ENCODE data around the gene PTPRZ1.

The PTPRZ1 gene

DNA sequence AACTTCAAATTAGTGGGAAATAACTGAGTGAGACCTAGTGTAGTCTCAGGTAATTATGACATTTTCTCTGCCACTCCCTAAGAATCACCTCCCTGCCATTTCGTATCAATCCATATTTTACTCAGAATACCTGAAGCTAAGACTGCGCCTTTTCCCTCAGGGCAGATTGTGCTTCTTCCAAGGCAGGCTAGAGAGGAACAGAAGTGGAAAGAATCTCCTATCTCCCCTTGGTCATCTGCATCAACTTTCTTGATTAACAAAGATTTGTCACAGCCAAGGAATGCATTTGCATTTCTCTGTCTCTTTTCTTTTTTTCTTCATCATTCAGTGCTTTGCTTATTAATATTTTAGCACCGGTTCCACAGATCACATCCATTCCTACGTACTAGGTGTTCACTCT lies 119.1 kb downstream of the PTPRZ1 start:
- TF ChIP-seq CTCF (conservative IDR thresholded peaks at IDR 0.05; ENCODE audit: control insufficient read depth, insufficient read depth, low read depth, low read length), result no peak
- no peak for DNase-seq (ENCODE audit: low read depth)
- H3K4me3 ChIP-seq (ENCODE audit: control insufficient read depth, low read depth, low read length), result no peak overlapping the region

DNA sequence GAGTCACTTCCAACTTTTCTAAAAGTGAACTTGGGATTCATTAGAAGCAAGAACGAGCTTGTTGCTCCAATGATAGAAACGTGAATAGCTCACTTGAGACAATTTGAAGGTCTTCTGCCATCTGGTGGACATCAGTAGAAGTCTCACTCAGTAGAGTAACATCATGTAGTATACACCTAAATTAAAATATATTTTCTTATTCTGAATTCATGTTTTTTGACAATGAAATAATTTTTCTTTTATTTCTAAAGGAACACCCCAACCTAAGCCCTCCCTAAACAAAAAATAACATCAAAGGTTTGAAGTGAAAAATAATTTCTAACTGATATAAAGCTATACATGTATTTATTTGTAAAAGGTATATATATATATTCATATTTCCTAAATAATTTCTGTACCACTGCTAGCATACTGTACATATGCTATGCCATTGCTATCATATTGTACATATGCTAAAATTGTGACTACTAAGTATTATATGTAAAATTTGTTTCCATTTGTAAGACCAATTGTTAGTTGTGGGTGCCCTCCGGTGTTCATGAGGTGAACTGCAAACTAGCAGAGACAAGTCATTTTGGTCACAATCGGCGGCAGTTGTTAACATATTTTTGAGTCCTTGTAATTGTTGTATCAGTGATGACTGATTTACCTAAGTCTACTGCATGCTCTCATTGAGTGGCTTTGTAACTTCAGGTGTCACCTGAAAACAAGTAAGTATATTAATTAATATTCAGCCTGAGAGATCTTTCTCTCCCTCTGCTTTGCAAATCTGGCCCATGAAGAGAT lies 121.9 kb downstream of the PTPRZ1 start:
- H3K4me3 ChIP-seq (ENCODE audit: control insufficient read depth, low read depth, low read length), result no peak overlapping the region
- TF ChIP-seq CTCF (conservative IDR thresholded peaks at IDR 0.05; ENCODE audit: control insufficient read depth, insufficient read depth, low read depth, low read length), result peak; percentile 84
- DNase-seq (ENCODE audit: low read depth), result peak; percentile 84

GRCh38 chr7:122006687-122007086 lies 133.7 kb downstream of the PTPRZ1 start:
- peak; percentile 5 for DNase-seq (ENCODE audit: low read depth)
- no peak for TF ChIP-seq CTCF (conservative IDR thresholded peaks at IDR 0.05; ENCODE audit: control insufficient read depth, insufficient read depth, low read depth, low read length)
- H3K4me3 ChIP-seq (ENCODE audit: control insufficient read depth, low read depth, low read length), result no peak overlapping the region

- TF ChIP-seq CTCF (conservative IDR thresholded peaks at IDR 0.05; ENCODE audit: control insufficient read depth, insufficient read depth, low read depth, low read length), result no peak
- no peak overlapping the region for H3K4me3 ChIP-seq (ENCODE audit: control insufficient read depth, low read depth, low read length)
- DNase-seq (ENCODE audit: low read depth), result no peak
Observed at GRCh38 chr7:122010116-122010515, 137.2 kb downstream of the PTPRZ1 start.

DNA sequence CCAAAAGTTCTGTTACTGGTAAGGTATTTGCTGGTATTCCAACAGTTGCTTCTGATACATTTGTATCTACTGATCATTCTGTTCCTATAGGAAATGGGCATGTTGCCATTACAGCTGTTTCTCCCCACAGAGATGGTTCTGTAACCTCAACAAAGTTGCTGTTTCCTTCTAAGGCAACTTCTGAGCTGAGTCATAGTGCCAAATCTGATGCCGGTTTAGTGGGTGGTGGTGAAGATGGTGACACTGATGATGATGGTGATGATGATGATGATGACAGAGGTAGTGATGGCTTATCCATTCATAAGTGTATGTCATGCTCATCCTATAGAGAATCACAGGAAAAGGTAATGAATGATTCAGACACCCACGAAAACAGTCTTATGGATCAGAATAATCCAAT lies 140.1 kb downstream of the PTPRZ1 start:
- DNase-seq (ENCODE audit: low read depth), result peak; percentile 12
- TF ChIP-seq CTCF (conservative IDR thresholded peaks at IDR 0.05; ENCODE audit: control insufficient read depth, insufficient read depth, low read depth, low read length), result no peak
- H3K4me3 ChIP-seq (ENCODE audit: control insufficient read depth, low read depth, low read length), result no peak overlapping the region

- H3K4me3 ChIP-seq (ENCODE audit: control insufficient read depth, low read depth, low read length), result no peak overlapping the region
- DNase-seq (ENCODE audit: low read depth), result no peak
- no peak for TF ChIP-seq CTCF (conservative IDR thresholded peaks at IDR 0.05; ENCODE audit: control insufficient read depth, insufficient read depth, low read depth, low read length)
Observed at GRCh38 chr7:122013630-122014029, 140.7 kb downstream of the PTPRZ1 start.
